ACC112 (cell line): ENCODE results near the gene CNEP1R1.
"Not testable (repeated sequence)": the region's sequence is repeated elsewhere in the genome, so short reads cannot be mapped to it uniquely, and the experiment has no call there.

Experiments
- H2AFZ ChIP-seq: fragments of 200-600 bp; sonication (generic); one replicate; pipeline ENCODE4 v1.6.0; 2017; ENCODE audit warnings: antibody characterized with exemption, low read length; ENCODE audit not compliant: unreplicated experiment
- H3K27ac ChIP-seq: fragments of 200-600 bp; sonication (generic); 2 replicates; pipeline ENCODE4 v1.5.1; 2014; ENCODE audit warnings: low read depth, mild to moderate bottlenecking, antibody characterized with exemption, low read length, moderate library complexity
- H3K27me3 ChIP-seq: fragments of 200-600 bp; sonication (generic); 2 replicates; pipeline ENCODE4 v1.6.1; 2014; ENCODE audit warnings: mild to moderate bottlenecking, antibody characterized with exemption, low read length, moderate library complexity, mixed read lengths; ENCODE audit not compliant: insufficient read depth
- H3K36me3 ChIP-seq: fragments of 200-600 bp; sonication (generic); 2 replicates; pipeline ENCODE4 v1.6.1; 2016; ENCODE audit warnings: mild to moderate bottlenecking, antibody characterized with exemption, low read length, moderate library complexity, mixed read lengths; ENCODE audit not compliant: insufficient read depth
- H3K4me1 ChIP-seq: fragments of 200-600 bp; sonication (generic); one replicate; pipeline ENCODE4 v1.6.1; 2016; ENCODE audit warnings: low read length, mixed read lengths; ENCODE audit not compliant: insufficient read depth, unreplicated experiment, control insufficient read depth
- H3K4me3 ChIP-seq: fragments of 200-600 bp; sonication (generic); 2 replicates; pipeline ENCODE4 v1.5.1; 2014; ENCODE audit warnings: mild to moderate bottlenecking, low read depth, low read length
- H3K79me2 ChIP-seq: fragments of 200-600 bp; sonication (generic); one replicate; pipeline ENCODE4 v1.6.0; 2016; ENCODE audit warnings: low read length; ENCODE audit not compliant: control insufficient read depth, unreplicated experiment, insufficient read depth

Gene CNEP1R1

DNA sequence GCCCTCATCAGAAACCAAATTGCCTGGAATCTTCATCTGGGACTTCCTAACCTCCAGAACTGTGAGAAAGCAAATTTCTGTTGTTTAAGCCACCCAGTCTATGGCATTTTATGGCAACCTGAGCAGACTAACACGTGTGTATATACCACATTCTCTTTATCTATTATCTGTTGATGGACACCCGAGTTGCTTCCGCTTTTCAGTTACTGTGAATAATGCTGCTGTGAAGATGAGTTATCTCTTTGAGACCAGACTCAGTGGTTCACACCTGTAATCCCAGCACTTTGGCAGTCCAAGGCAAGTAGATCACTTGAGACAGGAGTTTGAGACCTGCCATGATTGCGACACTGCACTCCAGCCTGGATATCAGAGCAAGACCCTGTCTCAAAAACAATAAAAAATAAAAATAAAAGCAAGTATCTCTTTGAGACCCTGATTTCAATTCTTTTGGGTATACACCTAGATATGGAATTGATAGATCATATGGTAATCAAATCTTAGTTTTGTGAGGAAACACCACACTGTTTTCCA lies 27.2 kb upstream of the CNEP1R1 start:
- Histone ChIP-seq H3K79me2 (no peaks in the 10 kb centered on the region), H3K27ac (no peak overlapping the region), H3K36me3 (no peaks in the 10 kb centered on the region), H3K27me3 (peaks cover 33% of the 10 kb centered on the region), H3K4me1 (no peaks in the 10 kb centered on the region), H2AFZ (no peak overlapping the region), H3K4me3 (no peak overlapping the region)

GRCh38 chr16:49998991-49999390 lies 26.0 kb upstream of the CNEP1R1 start:
- H2AFZ ChIP-seq, result no peak overlapping the region
- H3K79me2 ChIP-seq, result no peaks in the 10 kb centered on the region
- H3K4me1 ChIP-seq, result no peaks in the 10 kb centered on the region
- no peak overlapping the region for H3K27ac ChIP-seq
- H3K27me3 ChIP-seq, result peaks cover 33% of the 10 kb centered on the region
- H3K4me3 ChIP-seq, result no peak overlapping the region
- no peaks in the 10 kb centered on the region for H3K36me3 ChIP-seq

DNA sequence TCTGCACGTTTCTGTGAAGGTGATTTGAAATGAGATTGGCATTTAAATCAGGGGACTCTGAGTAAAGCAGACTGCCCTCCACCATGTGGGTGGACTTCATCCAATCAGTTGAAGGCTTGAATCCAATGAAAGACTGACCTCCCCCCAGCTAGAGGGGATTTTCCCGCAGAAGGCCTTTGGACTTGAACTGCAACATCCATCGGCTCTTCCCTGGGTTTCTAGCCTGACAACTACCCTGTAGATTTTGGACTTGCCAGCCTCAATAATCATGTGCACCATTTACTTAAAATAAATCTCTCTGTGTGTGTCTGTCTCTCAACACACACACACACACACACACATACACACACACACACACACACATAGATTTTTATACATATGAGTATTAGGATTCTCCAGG lies 23.9 kb upstream of the CNEP1R1 start:
- Histone ChIP-seq H3K27me3 (peaks cover 26% of the 10 kb centered on the region), H3K36me3 (no peaks in the 10 kb centered on the region), H3K79me2 (no peaks in the 10 kb centered on the region), H3K4me1 (no peaks in the 10 kb centered on the region), H3K4me3 (no peak overlapping the region), H2AFZ (no peak overlapping the region), H3K27ac (no peak overlapping the region)

DNA sequence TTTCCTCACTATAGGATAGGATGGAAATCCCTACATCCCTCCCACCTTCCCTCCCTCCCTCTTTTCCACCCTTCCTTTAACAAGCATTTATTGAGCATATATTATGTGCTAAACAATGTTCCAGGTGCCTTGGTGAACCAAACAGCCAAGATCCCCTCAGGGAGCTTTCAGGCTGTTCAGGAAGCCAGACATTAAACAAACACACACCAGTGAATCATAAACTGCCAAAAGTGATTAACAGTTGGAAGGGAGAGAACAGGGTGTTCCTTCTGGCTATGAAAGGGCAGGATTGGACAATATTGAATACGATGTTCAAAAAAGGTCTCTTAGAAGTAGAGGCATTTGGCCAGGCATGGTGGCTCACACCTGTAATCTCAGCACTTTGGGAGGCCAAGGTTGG lies 22.8 kb upstream of the CNEP1R1 start:
- H3K27ac ChIP-seq, result no peak overlapping the region
- peaks cover 24% of the 10 kb centered on the region for H3K27me3 ChIP-seq
- no peak overlapping the region for H2AFZ ChIP-seq
- no peaks in the 10 kb centered on the region for H3K4me1 ChIP-seq
- no peak overlapping the region for H3K4me3 ChIP-seq
- no peaks in the 10 kb centered on the region for H3K79me2 ChIP-seq
- H3K36me3 ChIP-seq, result no peaks in the 10 kb centered on the region

- Histone ChIP-seq H3K4me1 (no peaks in the 10 kb centered on the region), H3K36me3 (no peaks in the 10 kb centered on the region), H3K79me2 (no peaks in the 10 kb centered on the region), H3K27ac (no peak overlapping the region), H3K4me3 (no peak overlapping the region), H3K27me3 (peaks cover 14% of the 10 kb centered on the region), H2AFZ (no peak overlapping the region)
These were observed 20.8 kb upstream of the CNEP1R1 start for GRCh38 chr16:50004239-50004638.

DNA sequence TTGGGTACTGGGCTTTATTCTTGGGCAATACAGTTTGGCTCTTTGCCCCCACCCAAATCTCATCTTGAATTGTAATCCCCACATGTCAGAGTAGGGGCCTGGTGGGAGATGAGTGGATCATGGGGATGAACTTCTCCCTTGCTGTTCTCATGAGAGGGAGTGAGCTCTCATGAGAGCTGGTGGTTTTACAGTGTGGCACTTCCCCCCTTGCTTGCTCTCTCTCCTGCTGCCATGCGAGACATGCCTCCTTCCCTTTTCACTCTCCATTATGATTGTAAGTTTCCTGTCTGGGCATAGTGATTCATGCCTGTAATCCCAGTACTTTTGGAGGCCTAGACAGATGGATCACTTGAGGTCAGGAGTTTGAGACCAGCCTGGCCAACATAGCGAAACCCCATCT lies 18.1 kb upstream of the CNEP1R1 start:
- H3K27ac ChIP-seq, result no peak overlapping the region
- H3K79me2 ChIP-seq, result no peaks in the 10 kb centered on the region
- no peak overlapping the region for H2AFZ ChIP-seq
- peaks cover 14% of the 10 kb centered on the region for H3K27me3 ChIP-seq
- H3K4me3 ChIP-seq, result no peak overlapping the region
- no peaks in the 10 kb centered on the region for H3K36me3 ChIP-seq
- no peaks in the 10 kb centered on the region for H3K4me1 ChIP-seq

GRCh38 chr16:50007744-50008143 lies 17.3 kb upstream of the CNEP1R1 start:
- Histone ChIP-seq H2AFZ (no peak overlapping the region), H3K79me2 (no peaks in the 10 kb centered on the region), H3K4me3 (no peak overlapping the region), H3K36me3 (no peaks in the 10 kb centered on the region), H3K4me1 (no peaks in the 10 kb centered on the region), H3K27me3 (peaks cover 14% of the 10 kb centered on the region), H3K27ac (no peak overlapping the region)

GRCh38 chr16:50010212-50010611 lies 14.8 kb upstream of the CNEP1R1 start:
- H2AFZ ChIP-seq, result no peak overlapping the region
- H3K36me3 ChIP-seq, result no peaks in the 10 kb centered on the region
- no peaks in the 10 kb centered on the region for H3K79me2 ChIP-seq
- no peak overlapping the region for H3K4me3 ChIP-seq
- no peaks in the 10 kb centered on the region for H3K4me1 ChIP-seq
- peaks cover 3% of the 10 kb centered on the region; the same call in 1 of the 2 replicates for H3K27me3 ChIP-seq
- H3K27ac ChIP-seq, result no peak overlapping the region

GRCh38 chr16:50011707-50012106 lies 13.3 kb upstream of the CNEP1R1 start:
- no peak overlapping the region for H3K4me3 ChIP-seq
- no peaks in the 10 kb centered on the region for H3K27me3 ChIP-seq
- H3K79me2 ChIP-seq, result no peaks in the 10 kb centered on the region
- H3K36me3 ChIP-seq, result no peaks in the 10 kb centered on the region
- H2AFZ ChIP-seq, result no peak overlapping the region
- H3K4me1 ChIP-seq, result no peaks in the 10 kb centered on the region
- no peak overlapping the region for H3K27ac ChIP-seq

DNA sequence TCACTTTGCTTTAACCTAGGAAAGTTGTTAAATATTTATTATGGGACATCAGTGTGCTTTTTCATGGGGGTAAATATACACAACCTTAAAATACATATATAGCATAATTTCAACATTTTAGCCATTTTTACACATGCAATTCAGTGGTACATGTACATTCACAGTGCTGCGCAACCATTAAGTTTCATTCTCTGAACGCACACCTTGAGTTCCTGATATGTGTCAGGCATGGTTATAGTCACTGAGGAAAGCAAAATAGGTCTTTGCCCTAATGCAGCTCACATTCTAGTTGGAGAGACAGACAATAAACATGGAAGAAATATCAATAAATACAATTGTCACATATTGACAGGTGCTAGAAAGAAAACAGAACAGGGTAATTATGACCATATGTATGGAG lies 12.8 kb upstream of the CNEP1R1 start:
- H3K36me3 ChIP-seq, result no peaks in the 10 kb centered on the region
- H3K27ac ChIP-seq, result no peak overlapping the region
- no peaks in the 10 kb centered on the region for H3K79me2 ChIP-seq
- no peak overlapping the region for H2AFZ ChIP-seq
- no peak overlapping the region for H3K4me3 ChIP-seq
- H3K27me3 ChIP-seq, result no peaks in the 10 kb centered on the region
- H3K4me1 ChIP-seq, result no peaks in the 10 kb centered on the region

DNA sequence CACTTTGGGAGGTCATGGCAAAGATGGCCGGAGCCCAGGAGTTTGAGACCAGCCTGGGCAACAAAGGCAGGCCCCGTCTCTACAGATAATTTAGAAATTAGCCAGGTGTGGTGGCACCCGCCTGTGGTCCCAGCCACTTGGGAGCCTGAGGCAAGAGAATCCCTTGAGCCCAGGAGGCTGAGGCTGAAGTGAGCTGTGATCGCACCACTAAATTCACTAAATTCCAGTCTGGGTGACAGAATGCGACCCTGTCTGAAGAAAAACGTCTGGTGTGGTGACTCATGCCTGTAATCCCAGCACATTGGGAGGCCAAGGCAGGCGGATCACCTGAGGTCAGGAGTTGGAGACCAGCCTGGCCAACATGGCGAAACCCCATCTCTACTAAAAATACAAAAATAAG lies 10.8 kb upstream of the CNEP1R1 start:
- not testable (repeated sequence) for H3K4me3 ChIP-seq, H2AFZ ChIP-seq, H3K27ac ChIP-seq, H3K27me3 ChIP-seq, H3K4me1 ChIP-seq, H3K79me2 ChIP-seq, H3K36me3 ChIP-seq
